Measurements from ENCODE around the gene MKS1.

GRCh38 chr17:58215685-58216084, 3.4 kb downstream of the MKS1 start:
- TF ChIP-seq POLR2AphosphoS5 (IDR thresholded peaks at IDR 0.05; ENCODE audit: low read length) (no peak), CTCF (IDR thresholded peaks at IDR 0.05 in 2 of 3, conservative IDR thresholded peaks at IDR 0.05 in 1 of 3; ENCODE audit: control insufficient read depth in 2 of 3, extremely low read depth in 1 of 3, insufficient read depth in 1 of 3, low read depth in 3 of 3, low read length in 3 of 3) (peak in 1 of 3 experiments; percentile 28; a peak in 2 of 6 replicates), USF1 (IDR thresholded peaks at IDR 0.05; ENCODE audit: borderline replicate concordance, extremely low read length, insufficient read depth, low read depth, low read length) (no peak), YY1 (IDR thresholded peaks at IDR 0.05; ENCODE audit: low read depth, low read length) (no peak)

All from GM12878 (cell line).